AML-193 (cell line): ENCODE results near the gene SLC2A10.

ENCODE experiments used
- DNase-seq, 2 experiments: peaks; one replicate each; lab custom pipeline; 2025; lab: John Stamatoyannopoulos, UW

The SLC2A10 gene

GRCh38 chr20:46682063-46682821, 27.2 kb upstream of the SLC2A10 start:
- no peak for DNase-seq

DNA sequence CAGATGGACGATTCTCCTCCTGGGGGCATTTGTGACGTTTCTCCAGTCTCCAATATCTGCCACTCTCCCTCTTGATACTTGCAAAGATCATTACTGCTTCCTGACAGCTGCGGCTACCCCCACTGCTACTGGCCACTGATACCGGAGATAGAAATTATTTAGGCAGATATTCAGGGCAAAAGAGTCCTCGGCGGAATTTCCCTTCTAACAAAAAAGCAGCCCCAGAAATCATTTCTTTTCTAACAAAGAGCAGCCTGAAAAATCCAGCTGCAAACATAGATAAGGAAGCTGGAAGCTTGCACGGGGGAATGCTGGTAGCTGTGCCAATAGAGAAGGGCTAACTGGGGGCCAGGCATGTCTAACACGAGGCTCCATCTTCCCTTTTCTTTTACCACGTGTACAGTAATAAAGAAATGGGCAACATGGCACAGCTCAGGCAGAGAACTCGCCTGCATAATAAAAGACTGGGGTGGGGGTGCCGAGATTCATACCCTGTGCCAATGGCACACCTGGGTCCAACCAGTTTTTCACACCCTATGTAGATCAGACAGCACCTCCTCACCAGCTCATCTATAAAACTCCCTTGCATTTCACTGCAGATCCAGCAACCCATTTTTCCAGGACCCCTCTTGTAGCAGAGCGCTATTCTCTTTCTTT, 26.3 kb upstream of the SLC2A10 start:
- DNase-seq = no peak

DNA sequence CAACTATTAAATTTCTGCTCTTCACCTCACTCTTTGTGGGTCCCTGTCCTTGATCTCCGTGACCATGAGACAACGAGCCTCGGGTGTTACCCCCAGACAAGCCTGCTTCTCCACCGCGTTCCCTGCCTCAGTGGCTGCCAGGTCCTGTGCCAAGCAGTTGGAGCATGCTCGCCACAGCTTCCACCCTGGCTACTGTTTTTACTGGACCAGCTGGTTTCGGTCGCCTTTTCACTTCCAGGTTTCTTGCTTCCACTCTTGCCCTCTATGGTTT, 25.8 kb upstream of the SLC2A10 start:
- DNase-seq = no peak

DNA sequence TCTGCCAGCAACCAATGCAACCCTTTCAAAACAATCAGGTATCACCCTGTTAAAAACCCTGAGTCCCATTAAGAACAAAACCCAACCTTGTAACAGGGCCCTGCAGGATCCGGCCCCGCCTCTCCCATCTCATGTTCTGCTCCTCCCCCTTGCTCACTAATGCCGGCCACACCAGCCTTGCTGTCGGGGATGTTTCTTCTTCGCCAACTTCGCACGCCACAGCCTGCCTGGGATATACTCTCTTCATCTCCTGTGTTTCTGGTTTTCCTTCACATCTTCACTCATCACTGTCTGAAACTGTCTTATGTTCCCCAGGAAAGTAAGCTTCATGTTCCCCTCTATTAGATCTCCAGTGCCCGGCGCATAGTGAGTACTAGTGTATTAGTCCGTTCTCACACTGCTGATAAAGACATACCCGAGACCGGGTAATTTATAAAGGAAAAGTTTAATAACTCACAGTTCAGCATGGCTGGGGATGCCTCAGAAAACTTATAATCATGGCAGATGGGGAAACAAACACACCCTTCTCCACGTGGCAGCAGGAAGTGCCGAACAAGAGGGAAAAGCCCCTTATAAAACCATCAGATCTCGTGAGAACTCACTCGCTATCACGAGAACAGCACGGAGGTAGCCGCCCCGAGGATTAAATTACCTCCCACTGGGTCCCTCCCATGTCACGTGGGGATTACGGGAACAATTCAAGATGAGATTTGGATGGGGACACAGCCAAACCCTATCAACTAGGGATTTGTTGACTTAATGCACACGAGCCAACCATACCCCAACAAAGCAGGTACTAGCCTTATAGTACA, 25.3 kb upstream of the SLC2A10 start:
- DNase-seq = no peak

GRCh38 chr20:46688151-46689081, 21.0 kb upstream of the SLC2A10 start:
- DNase-seq = peak; percentile 30 to 40

DNA sequence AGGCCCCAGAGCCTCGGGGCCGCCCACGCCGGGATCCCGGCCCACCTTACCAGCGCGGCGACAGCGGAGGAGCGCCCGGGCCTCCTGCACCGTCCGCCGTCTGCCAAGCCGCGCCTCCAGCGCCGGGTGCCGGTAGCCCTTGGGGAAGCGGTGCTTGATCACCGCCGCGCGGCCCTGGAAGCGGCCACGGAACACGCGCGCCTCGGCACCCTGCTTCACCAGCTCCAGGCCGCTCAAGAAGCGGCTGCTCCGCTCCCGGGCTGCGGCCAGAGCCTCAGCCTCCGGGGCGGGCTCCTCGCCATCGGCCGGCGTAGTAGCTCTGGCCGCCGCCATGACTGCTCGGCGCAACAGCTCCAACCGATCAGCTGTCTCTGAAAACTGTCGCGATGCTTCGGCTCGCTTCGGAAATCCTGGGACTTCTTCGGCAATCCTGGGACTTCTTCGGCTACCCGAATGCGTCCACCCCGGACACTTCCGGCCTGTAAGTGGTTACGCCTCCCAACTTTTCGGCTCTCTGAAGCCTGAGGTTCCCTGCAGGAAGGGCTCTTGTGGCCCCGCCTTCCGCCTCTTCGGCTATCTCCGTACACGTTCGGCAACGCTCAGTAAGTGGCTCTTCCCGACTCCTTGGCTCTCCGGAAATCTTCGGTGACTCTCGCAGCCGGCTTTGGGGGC, 20.2 kb upstream of the SLC2A10 start, which contains the start of gene TP53RK:
Gene TP53RK, minus strand, starts transcription at position 363 of the 672 bp plus-strand sequence. Its CDS starts 30 bp downstream, at position 333.
- DNase-seq = peak; percentile 98 to 99

DNA sequence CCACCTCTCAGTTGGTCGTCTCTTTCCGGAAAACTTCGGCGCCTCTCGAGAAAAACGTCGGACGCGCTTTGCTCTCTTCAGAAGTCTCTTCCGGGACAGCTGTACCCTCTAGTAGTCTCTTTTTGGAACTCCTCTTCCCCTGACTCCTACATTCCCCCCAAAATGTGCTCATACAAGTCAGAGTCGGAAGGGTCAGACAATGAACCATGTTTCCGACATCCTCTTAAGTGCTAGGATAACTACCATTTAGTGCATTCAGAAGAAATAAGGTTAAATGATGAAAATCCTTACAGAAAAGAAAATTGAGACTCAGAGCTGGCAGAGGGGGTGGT, 19.7 kb upstream of the SLC2A10 start:
- DNase-seq = no peak

- no peak for DNase-seq
Observed at GRCh38 chr20:46690219-46691106, 19.0 kb upstream of the SLC2A10 start.

- DNase-seq = no peak
Observed at GRCh38 chr20:46691196-46691595, 18.3 kb upstream of the SLC2A10 start.

DNA sequence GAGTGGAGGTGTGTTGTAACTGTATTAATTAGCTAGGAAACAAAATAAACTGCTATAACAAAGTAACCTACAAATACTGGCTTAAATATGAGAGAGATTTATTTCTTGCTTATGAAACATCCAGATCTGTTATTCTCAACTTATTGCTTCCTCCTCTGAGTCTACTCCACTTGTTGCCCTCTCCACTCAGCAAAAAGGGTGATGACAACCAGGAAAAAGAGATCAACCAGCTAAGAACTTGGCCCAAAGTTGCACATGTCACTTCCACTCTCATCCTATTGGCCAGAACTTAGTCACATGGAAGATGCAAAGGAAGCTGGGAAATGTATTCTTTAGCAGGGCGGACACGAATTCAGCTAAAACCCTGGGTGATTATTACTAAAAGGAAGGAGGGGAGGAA, 15.0 kb upstream of the SLC2A10 start:
- peak; percentile 33 to 35 for DNase-seq

DNA sequence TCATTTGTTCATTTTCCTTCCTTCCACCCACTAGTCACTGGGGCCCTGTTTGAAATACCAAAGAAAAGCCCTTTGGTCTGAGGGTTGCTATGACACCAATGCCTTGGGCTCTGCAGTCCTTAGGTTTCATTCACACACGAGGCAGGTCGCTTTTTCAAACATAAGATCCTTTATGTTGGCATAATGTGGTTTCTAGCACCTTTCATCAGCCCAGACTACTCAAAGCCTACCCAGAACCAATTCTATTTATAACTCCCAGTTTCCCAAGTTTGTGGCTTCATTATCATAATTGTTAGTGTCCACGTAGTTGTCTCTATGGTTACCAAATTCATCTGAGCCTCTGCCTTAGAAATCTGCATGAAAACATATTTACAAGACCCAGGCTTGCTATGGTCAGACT, 13.6 kb upstream of the SLC2A10 start:
- DNase-seq = no peak

DNA sequence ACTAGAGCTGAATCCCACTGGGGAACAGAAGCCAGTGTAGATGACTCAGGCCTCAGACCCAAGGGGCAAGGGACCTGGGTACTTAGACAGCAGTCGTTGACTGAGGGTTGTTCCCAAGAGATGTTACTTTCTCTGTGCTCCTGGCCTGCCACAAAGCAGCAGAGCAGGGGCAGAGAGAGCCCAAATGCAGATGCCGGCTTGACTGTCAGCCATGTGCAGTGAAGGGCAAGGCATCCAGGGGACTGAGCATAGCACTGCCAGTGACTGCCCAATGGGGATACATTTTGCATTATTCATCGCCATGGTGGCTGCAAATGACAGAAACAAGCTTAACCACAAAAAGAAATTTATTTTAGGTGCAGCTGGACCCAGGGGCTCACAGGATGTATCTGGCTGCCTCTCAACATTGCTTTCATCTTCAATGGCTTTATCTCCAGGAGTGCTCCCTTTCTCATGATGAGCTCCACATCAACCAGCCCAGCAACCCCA, 12.6 kb upstream of the SLC2A10 start:
- DNase-seq = no peak

- DNase-seq = no peak
Observed at GRCh38 chr20:46698788-46699187, 10.7 kb upstream of the SLC2A10 start.

DNA sequence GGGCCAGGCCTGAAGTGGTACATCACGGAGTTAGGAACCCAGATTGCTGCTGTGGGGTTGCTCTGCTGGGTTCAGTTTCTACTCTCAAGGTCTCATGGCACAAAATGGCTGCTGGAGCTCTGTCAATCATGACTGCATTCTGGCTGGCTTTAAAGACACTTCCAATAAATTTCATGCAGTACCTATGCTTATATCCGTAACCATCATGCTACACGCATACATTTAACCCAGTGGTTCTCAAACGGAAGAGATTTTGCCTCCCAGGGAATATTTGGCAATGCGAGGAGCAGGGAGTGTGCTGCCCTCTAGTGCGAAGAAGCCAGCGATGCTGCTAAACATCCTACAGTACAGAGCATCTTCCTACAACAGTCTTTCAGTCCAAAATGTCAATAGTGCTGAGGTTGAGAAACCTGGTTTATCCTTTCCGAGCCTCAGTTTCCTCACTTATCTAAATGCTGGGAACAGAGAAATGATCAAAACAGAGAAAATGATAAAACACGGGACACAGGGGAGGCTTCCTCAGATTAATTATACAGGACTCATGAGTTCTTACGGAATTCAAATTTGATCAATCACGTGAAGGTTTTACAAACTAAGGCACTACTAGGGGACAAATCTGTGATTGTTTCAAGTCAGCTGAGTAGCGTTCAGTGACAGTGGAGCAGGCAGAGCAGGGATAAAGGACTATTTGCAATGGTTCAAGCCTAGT, 9.6 kb upstream of the SLC2A10 start:
- DNase-seq = peak in 1 of 2 experiments; percentile 22

GRCh38 chr20:46700481-46700880, 9.0 kb upstream of the SLC2A10 start:
- DNase-seq = no peak

- no peak for DNase-seq
Observed at GRCh38 chr20:46701057-46701456, 8.4 kb upstream of the SLC2A10 start.

DNA sequence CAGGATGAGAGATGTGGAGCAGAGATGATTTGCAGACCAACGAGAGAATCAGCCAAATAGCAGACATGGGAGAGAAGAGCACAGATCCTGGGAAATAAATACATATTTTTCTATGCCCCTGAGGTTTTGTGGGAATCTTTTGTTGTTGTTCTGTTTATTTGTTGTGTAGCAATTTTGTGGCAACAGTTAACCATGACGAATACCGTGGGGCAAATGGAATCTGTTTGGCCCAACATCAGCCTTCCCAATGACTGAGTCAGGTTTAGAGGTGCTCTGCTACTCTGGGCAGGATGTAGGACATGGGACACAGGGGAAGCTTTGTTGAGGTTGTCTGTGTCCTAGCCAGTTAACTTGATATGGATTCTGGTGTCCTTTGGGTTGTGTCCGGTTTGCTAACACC, 7.9 kb upstream of the SLC2A10 start:
- DNase-seq = no peak

DNA sequence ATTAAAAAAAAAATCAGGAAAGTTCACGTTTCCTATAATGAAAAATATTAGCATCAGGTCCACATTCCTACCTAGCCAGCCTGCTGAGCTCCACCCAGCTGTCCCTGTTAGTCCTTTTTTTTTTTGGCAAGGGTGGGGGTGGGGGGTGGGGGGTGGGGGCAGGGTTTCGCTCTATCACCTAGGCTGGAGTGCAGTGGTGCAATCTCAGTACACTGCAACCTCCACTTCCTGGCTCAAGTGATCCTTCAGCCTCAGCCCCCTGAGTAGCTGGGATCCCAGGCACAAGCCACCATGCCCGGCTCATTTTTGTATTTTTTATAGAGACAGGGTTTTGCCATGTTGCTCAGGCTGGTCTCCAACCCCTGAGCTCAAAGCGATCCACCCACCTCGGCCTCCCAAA, 7.5 kb upstream of the SLC2A10 start:
- DNase-seq = no peak

DNA sequence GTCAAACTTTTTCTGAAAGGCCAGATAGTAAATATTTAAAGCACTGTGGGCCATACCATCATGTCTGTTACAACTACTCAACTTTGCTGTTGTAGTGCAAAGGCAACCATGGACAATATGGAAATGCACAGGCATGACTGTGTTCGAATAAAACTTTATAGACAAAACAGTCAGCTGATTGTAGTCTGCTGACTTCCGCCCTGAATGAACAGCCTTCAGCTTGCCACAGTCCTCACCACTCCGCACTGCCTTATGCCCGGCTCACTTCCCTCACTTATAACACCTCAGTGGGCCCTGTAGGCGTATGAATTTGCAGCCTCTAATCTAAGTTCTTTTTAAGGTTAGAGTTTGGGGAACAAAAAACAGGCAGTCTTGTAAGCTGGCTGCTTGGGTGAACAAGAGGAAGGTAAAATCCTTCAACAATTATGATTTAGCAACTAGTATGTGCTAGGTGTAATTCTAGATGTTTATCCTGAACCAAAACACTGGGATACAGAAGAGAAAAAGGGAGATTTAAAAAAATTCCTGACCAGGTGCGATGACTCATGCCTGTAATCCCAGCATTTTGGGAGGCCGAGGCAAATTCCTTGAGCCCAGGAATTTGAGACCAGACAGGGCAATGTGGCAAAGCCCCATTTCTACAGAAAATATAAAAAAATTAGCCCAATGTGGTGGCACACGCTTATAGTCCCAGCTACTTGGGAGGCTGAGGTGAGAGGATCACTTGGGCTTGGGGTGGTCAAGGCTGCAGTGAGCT, 6.8 kb upstream of the SLC2A10 start:
- DNase-seq = no peak
